ENCODE results near the gene AZIN2. TPM values are rescaled to one million over a fixed set of nuclear protein-coding genes. Genes with fewer than 3 reads are reported as not detected.

Gene AZIN2
- total and polyA plus RNA-seq, 9 of the 15 experiments (the other 6 are each of a cell fraction or from before 2014, with no cell fraction given): 0.06 to 0.91 (median 0.42) TPM; not detected in 2

DNA sequence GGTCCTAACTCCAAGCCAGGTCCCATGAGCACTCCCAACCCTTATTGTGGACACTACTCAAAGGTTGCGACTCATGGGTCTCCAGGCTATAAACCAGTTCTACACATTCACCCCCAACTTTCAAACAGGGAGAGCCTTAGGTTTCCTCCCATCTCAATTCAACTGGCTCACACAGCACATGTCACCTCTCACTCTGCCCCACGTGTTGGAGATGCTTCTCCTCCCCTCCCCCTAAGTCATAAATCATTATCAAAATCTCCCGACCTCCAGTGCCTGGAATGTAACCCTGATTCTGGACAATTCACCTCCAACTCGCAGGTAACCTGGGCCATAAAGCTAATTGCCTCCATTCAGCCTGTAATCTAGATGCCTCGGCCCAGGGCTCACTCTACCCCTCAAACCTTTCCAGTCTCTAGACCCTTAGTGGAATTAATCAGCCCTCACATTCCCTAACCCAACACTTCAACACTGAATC is 44.9 kb upstream of the AZIN2 start (continued):
- TF ChIP-seq, protein P1, sequence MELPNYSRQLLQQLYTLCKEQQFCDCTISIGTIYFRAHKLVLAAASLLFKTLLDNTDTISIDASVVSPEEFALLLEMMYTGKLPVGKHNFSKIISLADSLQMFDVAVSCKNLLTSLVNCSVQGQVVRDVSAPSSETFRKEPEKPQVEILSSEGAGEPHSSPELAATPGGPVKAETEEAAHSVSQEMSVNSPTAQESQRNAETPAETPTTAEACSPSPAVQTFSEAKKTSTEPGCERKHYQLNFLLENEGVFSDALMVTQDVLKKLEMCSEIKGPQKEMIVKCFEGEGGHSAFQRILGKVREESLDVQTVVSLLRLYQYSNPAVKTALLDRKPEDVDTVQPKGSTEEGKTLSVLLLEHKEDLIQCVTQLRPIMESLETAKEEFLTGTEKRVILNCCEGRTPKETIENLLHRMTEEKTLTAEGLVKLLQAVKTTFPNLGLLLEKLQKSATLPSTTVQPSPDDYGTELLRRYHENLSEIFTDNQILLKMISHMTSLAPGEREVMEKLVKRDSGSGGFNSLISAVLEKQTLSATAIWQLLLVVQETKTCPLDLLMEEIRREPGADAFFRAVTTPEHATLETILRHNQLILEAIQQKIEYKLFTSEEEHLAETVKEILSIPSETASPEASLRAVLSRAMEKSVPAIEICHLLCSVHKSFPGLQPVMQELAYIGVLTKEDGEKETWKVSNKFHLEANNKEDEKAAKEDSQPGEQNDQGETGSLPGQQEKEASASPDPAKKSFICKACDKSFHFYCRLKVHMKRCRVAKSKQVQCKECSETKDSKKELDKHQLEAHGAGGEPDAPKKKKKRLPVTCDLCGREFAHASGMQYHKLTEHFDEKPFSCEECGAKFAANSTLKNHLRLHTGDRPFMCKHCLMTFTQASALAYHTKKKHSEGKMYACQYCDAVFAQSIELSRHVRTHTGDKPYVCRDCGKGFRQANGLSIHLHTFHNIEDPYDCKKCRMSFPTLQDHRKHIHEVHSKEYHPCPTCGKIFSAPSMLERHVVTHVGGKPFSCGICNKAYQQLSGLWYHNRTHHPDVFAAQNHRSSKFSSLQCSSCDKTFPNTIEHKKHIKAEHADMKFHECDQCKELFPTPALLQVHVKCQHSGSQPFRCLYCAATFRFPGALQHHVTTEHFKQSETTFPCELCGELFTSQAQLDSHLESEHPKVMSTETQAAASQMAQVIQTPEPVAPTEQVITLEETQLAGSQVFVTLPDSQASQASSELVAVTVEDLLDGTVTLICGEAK (IDR thresholded peaks at IDR 0.05): peak; percentile 44; the same call in 1 of the 2 replicates
- TF ChIP-seq, protein P1 (CRISPR knock-in tag; IDR thresholded peaks at IDR 0.05): no peak
- no peak for TF ChIP-seq ZNF212 (CRISPR knock-in tag; IDR thresholded peaks at IDR 0.05)
- no peak for TF ChIP-seq ZNF12 (CRISPR knock-in tag; IDR thresholded peaks at IDR 0.05)
- no peak for TF ChIP-seq KHSRP (IDR thresholded peaks at IDR 0.05)
- TF ChIP-seq, protein P2, sequence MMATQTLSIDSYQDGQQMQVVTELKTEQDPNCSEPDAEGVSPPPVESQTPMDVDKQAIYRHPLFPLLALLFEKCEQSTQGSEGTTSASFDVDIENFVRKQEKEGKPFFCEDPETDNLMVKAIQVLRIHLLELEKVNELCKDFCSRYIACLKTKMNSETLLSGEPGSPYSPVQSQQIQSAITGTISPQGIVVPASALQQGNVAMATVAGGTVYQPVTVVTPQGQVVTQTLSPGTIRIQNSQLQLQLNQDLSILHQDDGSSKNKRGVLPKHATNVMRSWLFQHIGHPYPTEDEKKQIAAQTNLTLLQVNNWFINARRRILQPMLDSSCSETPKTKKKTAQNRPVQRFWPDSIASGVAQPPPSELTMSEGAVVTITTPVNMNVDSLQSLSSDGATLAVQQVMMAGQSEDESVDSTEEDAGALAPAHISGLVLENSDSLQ (IDR thresholded peaks at IDR 0.05): peak; percentile 27
- TF ChIP-seq HLTF (IDR thresholded peaks at IDR 0.05): peak; percentile 70; the same call in 1 of the 2 replicates
- no peak for TF ChIP-seq NFIX (CRISPR knock-in tag; IDR thresholded peaks at IDR 0.05; ENCODE audit: low read depth)
- TF ChIP-seq, protein P3, sequence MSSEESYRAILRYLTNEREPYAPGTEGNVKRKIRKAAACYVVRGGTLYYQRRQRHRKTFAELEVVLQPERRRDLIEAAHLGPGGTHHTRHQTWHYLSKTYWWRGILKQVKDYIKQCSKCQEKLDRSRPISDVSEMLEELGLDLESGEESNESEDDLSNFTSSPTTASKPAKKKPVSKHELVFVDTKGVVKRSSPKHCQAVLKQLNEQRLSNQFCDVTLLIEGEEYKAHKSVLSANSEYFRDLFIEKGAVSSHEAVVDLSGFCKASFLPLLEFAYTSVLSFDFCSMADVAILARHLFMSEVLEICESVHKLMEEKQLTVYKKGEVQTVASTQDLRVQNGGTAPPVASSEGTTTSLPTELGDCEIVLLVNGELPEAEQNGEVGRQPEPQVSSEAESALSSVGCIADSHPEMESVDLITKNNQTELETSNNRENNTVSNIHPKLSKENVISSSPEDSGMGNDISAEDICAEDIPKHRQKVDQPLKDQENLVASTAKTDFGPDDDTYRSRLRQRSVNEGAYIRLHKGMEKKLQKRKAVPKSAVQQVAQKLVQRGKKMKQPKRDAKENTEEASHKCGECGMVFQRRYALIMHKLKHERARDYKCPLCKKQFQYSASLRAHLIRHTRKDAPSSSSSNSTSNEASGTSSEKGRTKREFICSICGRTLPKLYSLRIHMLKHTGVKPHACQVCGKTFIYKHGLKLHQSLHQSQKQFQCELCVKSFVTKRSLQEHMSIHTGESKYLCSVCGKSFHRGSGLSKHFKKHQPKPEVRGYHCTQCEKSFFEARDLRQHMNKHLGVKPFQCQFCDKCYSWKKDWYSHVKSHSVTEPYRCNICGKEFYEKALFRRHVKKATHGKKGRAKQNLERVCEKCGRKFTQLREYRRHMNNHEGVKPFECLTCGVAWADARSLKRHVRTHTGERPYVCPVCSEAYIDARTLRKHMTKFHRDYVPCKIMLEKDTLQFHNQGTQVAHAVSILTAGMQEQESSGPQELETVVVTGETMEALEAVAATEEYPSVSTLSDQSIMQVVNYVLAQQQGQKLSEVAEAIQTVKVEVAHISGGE (CRISPR knock-in tag; IDR thresholded peaks at IDR 0.05): no peak
- TF ChIP-seq MNT (conservative IDR thresholded peaks at IDR 0.05): peak; percentile 97
- TF ChIP-seq ARHGAP35 (IDR thresholded peaks at IDR 0.05; ENCODE audit: partially characterized antibody): peak; percentile 42
- peak; percentile 53 for TF ChIP-seq USF2 (CRISPR knock-in tag; IDR thresholded peaks at IDR 0.05)

Data from K562 (cell line).